Mucosa of descending colon (tissue), 3 donors: ENCODE measurements around the gene DUSP16. TPM values are rescaled to one million over a fixed set of nuclear protein-coding genes. Genes with fewer than 3 reads are reported as not detected.
"Not testable (repeated sequence)": the region's sequence is repeated elsewhere in the genome, so short reads cannot be mapped to it uniquely, and the experiment has no call there.

ENCODE experiments used
- ATAC-seq: fragments of 200-7000 bp; cut with Tn5 transposase; one replicate; pipeline ENCODE4 v1.9.1; 2020; ENCODE audit warnings: mild to moderate bottlenecking, moderate library complexity
- DNase-seq, 3 donors: peaks; one replicate each; pipeline ENCODE4 v3.0.0-alpha.2; 2020
- H3K36me3 ChIP-seq: fragments of 200-600 bp; one replicate; pipeline ENCODE4 v1.8.0; 2021; ENCODE audit warnings: low read depth, mild to moderate bottlenecking
- H3K4me1 ChIP-seq: fragments of 200-600 bp; one replicate; pipeline ENCODE4 v1.8.0; 2021; ENCODE audit warnings: low read depth, mild to moderate bottlenecking
- H3K4me3 ChIP-seq: fragments of 200-600 bp; one replicate; pipeline ENCODE4 v1.8.0; 2021; ENCODE audit warnings: mild to moderate bottlenecking
- H3K9me3 ChIP-seq: fragments of 200-600 bp; one replicate; pipeline ENCODE4 v1.8.0; 2021; ENCODE audit warnings: mild to moderate bottlenecking
- intact Hi-C, 2 donors: fragments of 100-400 bp; cut with DNase I in 1 of 2; cut with micrococcal nuclease in 1 of 2; formaldehyde crosslinking; loops; one replicate each; pipeline versions ENCODE4 v1.11.0 to v1.11.1; 2022; cut with DNase I, micrococcal nuclease
- total RNA-seq, 3 donors: library from RNA; stranded (reverse); fragmentation: NEBNext Ultra II Directional in 2 of 3; extraction: Animal tissue kit (Norgen Biotek cat#: 25700) in 2 of 3; gene quantifications; one replicate each; pipeline versions ENCODE4 v1.2.1 to v1.2.4, GENCODE V29; 2021 to 2023
- TF ChIP-seq, protein P1 (sequence below): fragments of 200-600 bp; IDR thresholded peaks from one replicate; pipeline ENCODE4 v1.8.0; 2022; ENCODE audit warnings: antibody characterized with exemption, mild to moderate bottlenecking
- donor health status: DM: no; HTN: no; CAD: no; lungs with moderate emphysema.
- donor health status: DM: no; HTN: no; CAD: no.
- donor health status: DM: no; HTN: yes; CAD: no.

DUSP16 gene
- total RNA-seq, 3 donors from 2014 or later: 42.3 to 61.8 (median 42.9) TPM

- DNase-seq: no peak
- H3K4me3 ChIP-seq: no peak overlapping the region
- no peaks in the 10 kb centered on the region for H3K36me3 ChIP-seq
- intact Hi-C loops: no loop called here
- peaks cover 31% of the 10 kb centered on the region for H3K4me1 ChIP-seq
- peak; percentile 70 for ATAC-seq
- H3K9me3 ChIP-seq: no peaks in the 10 kb centered on the region
- TF ChIP-seq, protein P1, sequence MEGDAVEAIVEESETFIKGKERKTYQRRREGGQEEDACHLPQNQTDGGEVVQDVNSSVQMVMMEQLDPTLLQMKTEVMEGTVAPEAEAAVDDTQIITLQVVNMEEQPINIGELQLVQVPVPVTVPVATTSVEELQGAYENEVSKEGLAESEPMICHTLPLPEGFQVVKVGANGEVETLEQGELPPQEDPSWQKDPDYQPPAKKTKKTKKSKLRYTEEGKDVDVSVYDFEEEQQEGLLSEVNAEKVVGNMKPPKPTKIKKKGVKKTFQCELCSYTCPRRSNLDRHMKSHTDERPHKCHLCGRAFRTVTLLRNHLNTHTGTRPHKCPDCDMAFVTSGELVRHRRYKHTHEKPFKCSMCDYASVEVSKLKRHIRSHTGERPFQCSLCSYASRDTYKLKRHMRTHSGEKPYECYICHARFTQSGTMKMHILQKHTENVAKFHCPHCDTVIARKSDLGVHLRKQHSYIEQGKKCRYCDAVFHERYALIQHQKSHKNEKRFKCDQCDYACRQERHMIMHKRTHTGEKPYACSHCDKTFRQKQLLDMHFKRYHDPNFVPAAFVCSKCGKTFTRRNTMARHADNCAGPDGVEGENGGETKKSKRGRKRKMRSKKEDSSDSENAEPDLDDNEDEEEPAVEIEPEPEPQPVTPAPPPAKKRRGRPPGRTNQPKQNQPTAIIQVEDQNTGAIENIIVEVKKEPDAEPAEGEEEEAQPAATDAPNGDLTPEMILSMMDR: no peak
Measured at GRCh38 chr12:12528361-12529270, 34.0 kb downstream of the DUSP16 start.

DNA sequence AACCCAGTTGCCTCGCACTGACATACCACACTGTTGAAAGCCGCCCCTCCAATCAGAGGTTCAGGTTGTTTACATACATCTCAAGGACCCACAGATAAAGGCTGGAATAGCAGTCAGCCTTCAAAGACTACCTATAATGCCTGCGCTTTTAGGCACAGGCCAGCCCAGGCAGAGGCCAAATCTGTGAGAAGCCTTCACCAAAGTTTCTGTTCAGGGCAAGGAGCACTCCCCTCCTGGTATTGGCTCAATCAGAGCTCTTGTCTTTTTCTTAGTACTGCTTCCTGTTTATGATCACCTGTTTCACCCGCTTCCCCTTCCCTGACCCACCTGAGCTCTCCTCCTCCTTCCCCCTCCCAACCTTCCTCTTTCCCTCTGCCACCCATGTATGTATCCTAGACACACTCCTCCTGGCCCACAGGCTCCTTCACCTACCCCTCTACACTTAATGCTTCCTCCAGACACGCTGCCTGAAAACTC, 34.8 kb downstream of the DUSP16 start:
- Histone ChIP-seq H3K36me3 (no peaks in the 10 kb centered on the region), H3K4me1 (peaks cover 23% of the 10 kb centered on the region), H3K9me3 (no peaks in the 10 kb centered on the region), H3K4me3 (no peak overlapping the region)
- TF ChIP-seq, protein P1: no peak
- ATAC-seq: peak; percentile 73
- DNase-seq: peak in 1 of 3 donors; percentile 40
- intact Hi-C loops: no loop called here

DNA sequence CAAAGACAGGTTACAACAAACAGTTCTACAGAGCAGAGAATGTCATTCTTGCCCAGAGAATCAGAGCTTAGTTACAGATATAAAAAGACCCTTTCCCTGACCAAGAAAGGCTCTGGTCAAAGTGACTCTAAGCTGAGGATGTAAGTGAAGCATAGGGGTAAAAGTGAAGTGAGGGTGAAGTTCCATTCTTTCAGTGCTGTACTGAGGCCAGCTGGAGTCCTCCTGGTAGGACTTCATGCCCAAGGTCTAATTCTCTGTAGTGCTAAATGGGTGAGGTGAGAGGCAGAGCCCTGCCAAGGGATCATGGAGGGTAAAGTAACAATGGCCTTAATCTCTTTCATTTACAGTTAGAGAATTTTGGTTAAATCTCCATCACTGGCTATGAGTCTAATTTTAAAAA, 38.5 kb downstream of the DUSP16 start:
- ATAC-seq (no peak), DNase-seq (no peak)
- Histone ChIP-seq H3K9me3 (no peaks in the 10 kb centered on the region), H3K4me3 (no peak overlapping the region), H3K4me1 (peaks cover 36% of the 10 kb centered on the region), H3K36me3 (no peaks in the 10 kb centered on the region)
- intact Hi-C loops: no loop called here
- TF ChIP-seq, protein P1: no peak

- Histone ChIP-seq H3K36me3 (no peaks in the 10 kb centered on the region), H3K9me3 (no peaks in the 10 kb centered on the region), H3K4me3 (no peak overlapping the region), H3K4me1 (peaks cover 38% of the 10 kb centered on the region)
- intact Hi-C loops: no loop called here
- DNase-seq (no peak), ATAC-seq (no peak)
- TF ChIP-seq, protein P1: no peak
Measured at GRCh38 chr12:12523229-12523628, 39.4 kb downstream of the DUSP16 start.

GRCh38 chr12:12522657-12523056, 40.0 kb downstream of the DUSP16 start:
- peaks cover 35% of the 10 kb centered on the region for H3K4me1 ChIP-seq
- intact Hi-C loops, H3K9me3 ChIP-seq, H3K4me3 ChIP-seq, H3K36me3 ChIP-seq: not testable (repeated sequence)
- ATAC-seq (peak; percentile 57), DNase-seq (peak in 1 of 3 donors; percentile 46)

DNA sequence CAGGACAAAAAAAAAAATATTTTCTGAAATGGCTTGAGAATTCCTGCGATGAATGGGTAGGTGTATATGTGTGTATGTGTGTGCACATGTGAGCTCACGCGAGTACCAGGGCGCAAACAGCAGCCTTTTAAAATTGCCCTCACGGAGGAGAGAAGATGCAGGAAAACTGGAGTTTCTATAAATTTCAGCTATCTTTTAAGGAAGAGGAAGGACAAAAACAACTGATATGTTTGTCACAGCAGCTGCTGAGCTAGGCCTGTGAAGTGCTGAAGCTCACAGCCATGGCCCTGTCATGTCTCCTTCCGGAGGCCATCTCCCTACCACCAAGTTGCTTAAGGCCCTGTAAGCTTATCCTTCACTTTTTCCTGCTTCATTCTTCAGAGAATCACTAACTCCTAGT, 40.8 kb downstream of the DUSP16 start:
- no peaks in the 10 kb centered on the region for H3K9me3 ChIP-seq
- DNase-seq (no peak), ATAC-seq (no peak)
- intact Hi-C loops: no loop called here
- H3K4me3 ChIP-seq: no peak overlapping the region
- peaks cover 36% of the 10 kb centered on the region for H3K4me1 ChIP-seq
- TF ChIP-seq, protein P1: no peak
- H3K36me3 ChIP-seq: no peaks in the 10 kb centered on the region
